Left colon (tissue), 2 donors: ENCODE results near the gene H6PD. TPM values are rescaled to one million over a fixed set of nuclear protein-coding genes. Genes with fewer than 3 reads are reported as not detected.

ENCODE experiments used
- ATAC-seq: fragments of 200-7000 bp; cut with Tn5 transposase; one replicate; pipeline ENCODE4 v1.9.1; 2020; ENCODE audit warnings: mild to moderate bottlenecking, moderate library complexity
- DNase-seq, 2 donors: peaks; one replicate each; pipeline ENCODE4 v3.0.0-alpha.2; 2020
- intact Hi-C, 2 donors: fragments of 100-400 bp; cut with DNase I in 1 of 2; cut with micrococcal nuclease in 1 of 2; formaldehyde crosslinking; loops; one replicate each; pipeline versions ENCODE4 v1.11.2 to v1.14.0; 2022; cut with DNase I, micrococcal nuclease
- total RNA-seq, 2 donors: library from RNA; stranded (reverse); fragmentation: NEBNext Ultra II Directional; extraction: Animal tissue kit (Norgen Biotek cat#: 25700); gene quantifications; one replicate each; pipeline ENCODE4 v1.2.1, GENCODE V29; 2021
- donor health status: DM: no; HTN: no; CAD: no.
- donor health status: DM: yes; HTN: yes; CAD: no.

Gene H6PD
- total RNA-seq, 2 donors from 2014 or later, result 33.4 to 34.9 TPM

DNA sequence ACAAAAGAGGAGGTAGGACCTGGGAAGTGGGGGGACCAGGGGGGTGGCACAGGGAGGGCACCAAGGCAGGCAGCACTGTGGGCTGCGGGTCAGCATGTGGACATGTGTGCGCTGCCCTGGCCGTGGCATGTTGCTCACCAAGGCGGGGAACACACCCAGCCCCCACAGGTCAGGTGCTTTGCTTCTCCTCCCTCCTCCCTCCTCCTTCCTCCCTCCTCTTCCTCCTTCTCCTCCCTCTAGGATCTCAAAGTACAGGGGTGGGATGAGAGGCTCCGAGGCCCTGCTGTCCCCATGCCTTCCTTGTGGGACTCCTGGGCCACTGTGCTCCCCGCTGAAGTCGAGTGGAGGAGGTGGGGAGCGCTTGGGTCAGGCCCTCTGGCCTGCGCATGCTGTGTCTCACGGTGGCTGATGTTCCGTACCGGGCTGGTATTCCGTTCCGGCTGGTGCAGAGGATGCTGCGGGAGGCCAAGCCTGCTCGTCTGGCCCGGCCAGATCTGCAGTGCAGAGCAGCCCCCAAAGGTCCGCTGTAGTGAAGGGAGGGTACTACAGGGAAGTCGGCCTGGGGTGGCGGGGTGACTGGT, 84.7 kb downstream of the H6PD start:
- ATAC-seq (no peak), DNase-seq (no peak)
- intact Hi-C loops, result no loop called here

DNA sequence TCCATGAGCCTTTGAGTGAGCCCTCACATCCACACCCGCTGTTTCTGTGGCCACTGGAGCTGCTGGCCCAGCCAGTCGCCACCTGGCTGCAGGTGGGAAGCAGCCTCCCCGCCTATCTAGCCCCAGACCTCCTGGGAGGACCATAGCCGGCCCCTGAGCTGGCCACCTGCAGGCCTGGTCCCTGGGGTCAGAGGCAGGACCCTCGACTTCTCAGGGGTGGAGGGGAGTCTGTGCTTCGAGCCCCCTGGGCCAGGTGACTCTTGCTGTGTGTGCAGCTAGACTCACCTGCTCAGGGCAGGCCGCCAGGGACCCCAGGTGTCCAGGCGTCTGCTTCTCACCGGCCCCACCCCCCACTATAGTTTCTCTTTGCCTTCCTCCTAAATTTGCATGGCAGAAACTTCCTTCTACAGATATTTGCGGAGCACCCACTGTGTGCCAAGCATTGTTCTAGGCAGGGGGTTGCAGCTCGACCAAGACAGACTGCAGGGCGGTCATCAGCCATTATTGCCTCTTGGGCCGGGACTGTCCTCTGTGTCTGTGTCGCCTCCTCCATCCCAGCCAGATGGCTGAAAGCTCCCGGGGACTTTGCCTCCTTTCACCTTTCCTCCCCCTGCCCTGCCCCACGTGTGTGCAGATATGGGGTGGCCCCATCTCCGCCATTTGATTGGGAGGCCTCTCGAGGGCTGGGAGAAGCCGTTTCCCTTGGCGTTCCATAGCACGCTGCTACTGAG, 85.4 kb downstream of the H6PD start:
- DNase-seq (no peak), ATAC-seq (no peak)
- intact Hi-C loops, result no loop called here

Other genes starting within 250 kb of the H6PD start
- not detected for gene SLC2A7, start 208.4 kb upstream of the H6PD start, total RNA-seq
- gene SLC2A5, start 165.1 kb upstream of the H6PD start, total RNA-seq, result 10 to 100 TPM in 1 of 2 donors, 1 to 10 TPM in 1; 8.1 to 10.4 TPM
- 10 to 100 TPM in 1 of 2 donors, 1 to 10 TPM in 1; 9.1 to 14.2 TPM for gene GPR157, start 105.7 kb upstream of the H6PD start, total RNA-seq
- gene SPSB1, start 58.1 kb downstream of the H6PD start, total RNA-seq, result 10 to 100 TPM; 30.3 to 56.4 TPM